HG03432 (cell line): ENCODE measurements around the gene POU4F1.
A peak's percentile ranks its signal among the peaks of the same experiment; 100 is the strongest.

ENCODE experiments used
- ATAC-seq: cut with Tn5 transposase; IDR thresholded peaks from one replicate; pipeline ENCODE4 v1.9.1; 2021; ENCODE audit warnings: mild to moderate bottlenecking, moderate library complexity; ENCODE audit not compliant: unreplicated experiment

Gene POU4F1

DNA sequence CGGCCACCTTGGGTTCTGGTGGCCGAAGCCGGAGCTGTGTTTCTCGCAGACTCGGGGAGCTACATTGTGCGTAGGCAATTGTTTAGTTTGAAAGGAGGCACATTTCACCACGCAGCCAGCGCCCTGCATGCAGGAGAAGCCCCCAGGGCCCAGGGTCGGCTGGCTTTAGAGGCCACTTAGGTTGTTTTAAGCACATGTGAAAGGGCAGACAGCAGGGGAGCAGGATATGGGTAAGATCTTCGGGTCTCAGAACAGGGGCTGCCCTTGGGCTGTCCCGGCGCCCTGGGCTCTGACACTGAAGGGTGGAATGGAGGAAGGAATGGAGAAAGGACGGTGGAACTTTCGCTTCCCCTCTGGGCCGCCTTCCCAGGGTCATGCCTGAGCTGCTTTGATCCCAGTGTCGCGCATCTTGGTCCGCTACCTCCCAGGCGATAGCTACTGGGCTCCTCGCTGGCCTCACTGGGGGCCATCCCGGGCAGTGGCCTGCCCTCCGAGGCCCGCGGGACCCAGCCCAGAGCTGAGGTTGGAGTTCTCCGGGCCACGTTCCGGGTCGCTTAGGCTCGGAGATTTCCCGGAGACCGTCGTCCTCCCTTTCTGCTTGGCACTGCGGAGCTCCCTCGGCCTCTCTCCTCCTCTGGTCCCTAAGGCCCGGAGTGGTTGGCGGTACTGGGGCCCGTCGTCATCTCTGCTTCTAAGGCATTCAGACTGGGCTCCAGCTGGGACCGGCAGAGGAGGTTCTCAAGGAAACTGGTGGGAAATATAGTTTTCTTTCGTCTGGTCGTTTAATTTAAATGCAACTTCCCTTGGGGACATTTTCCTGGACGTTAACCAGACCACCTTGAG, 4.3 kb upstream of the POU4F1 start:
- no peak for ATAC-seq

DNA sequence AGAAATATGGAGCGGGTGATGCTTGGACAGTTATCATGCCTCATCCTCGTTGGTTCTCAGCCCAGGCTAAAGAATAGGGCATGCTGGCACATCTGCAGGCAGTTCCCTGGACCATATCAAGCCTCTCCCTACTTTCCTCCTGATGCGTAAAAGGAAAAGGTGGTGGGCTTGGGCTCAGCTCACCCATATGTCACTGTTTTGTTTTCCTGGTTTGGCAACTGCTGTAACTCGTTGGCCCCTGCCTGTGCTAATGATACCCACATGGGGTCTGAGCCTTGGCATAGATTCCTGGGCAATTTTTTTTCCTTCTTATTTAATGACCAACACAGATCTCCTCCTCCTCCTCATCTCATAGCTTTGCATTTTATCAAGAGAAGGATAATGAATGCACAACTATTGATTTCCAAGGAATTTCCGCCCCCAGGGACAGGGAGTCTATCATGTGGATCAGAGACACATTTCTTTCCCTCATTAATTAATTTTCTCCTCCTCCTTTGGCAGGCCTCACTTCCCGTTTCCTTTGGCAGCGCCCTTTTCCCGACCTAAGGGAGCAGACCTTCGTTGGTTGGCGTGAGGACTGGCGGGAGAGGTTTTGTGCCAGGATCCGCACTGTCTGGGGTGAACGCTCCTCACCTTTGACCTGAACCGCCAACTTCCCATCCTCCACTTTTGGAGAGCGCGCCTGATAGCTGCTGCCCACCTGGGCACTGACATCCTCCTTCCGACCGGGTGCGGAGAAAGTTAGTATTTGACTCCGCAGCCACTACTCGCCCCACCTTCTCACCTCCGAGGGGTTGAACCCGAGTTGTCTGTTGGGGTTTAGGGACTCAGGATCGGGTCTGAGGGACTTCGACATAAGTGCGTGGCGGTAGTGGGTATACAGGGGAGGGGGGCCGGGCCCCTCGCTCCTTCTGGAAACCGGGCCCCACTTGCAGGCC, 3.4 kb upstream of the POU4F1 start:
- no peak for ATAC-seq

DNA sequence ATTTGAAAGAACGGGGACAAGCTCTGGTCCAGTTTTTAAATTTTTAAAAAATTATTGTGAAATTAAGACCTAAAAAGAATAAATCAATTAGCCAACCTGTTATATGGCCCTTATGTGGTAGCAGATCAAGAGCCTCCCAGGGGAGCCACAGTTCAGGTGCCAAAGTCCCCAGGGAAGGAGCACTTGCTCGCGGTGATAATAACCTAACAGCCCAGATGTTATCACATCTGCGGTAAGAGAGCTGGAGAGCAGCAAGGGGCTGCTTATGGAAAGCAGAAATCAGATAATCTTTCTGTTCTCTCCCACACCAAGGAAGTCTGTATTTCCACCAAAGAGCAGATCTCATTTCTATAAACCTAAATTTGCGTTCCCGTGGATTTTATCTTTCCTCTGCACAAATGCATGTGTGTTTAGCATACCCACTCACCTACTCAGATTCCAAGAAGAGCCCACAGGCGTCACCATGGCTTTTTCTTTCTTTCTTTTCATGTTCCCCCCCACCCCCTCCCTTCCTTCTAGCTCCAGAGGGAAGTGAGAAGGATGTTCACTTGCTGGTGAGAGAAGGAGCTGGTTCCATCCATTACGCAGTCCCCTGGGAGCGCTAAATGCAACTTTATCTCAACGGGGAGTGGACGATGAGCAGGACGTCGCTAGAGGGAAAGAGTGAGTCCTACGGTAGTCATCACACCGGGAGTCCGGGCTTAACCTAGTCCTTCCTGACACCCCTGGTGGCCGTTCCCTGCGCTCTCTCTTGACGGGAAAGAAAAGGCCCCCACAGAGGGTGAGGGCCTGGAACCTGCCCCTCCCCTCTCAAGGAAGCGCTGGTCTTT, 1.6 kb upstream of the POU4F1 start:
- no peak for ATAC-seq

DNA sequence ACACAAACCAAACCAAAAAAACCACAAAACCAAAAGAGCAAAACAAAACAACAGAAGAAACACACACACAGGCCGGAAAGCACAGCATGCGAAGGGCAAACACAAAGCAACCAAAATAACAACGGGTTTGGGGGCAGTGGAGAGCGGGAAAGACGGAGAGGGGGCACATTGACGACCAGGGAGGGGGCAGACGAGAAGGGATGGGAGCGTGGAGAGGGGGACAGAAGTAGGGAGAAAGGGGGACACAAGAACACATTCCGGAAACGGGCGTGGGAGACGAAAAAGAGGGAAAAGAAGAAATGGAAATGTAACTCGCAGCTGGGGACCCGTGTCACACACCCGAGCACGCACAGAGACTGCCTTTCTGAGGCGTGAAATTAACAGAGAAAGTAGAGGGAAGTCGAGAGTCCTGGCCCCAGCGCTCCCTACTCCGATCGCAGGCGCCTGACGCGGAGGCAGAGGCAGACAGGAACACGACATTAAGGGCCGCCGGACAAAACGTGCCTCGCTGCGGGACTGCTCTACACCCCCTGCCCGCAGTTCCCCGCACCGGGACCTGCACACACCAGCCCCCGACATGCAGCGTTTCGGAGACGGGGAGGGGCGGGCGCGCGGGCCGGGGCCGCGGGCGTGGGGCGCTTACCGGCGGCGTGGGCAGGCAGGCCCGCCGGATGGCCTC, 652 bp downstream of the POU4F1 start:
- peak; percentile 27 for ATAC-seq

DNA sequence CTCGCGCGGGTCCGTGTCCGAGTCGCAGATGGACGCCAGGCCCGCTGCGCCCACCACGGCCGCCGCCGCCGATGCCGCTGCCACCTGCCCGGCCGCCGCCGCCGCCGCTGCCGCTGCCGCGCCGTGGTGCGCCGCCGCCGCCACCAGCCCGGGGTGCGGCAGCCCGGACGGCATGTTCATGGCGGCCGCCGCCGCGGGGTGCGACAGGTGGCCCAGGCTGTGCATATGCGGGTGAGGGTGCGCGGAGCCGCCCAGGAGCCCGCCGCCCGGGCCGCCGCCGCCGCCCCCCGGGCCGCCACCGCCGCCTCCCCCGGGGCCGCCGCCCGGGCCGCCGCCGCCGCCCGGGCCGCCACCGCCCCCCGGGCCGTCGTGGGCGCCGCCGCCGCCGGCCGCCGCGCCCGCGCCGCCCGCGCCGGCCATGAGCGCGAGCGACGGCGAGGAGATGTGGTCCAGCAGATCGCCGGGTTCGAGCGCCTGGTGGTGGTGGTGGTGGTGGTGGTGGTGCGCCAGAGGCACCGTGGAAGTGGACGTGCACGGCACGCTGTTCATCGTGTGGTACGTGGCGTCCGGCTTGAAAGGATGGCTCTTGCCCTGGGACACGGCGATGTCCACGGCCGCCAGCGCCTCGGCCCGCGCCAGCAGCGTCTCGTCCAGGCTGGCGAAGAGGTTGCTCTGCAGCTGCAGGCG, 1.3 kb downstream of the POU4F1 start:
- peak; percentile 15 for ATAC-seq

DNA sequence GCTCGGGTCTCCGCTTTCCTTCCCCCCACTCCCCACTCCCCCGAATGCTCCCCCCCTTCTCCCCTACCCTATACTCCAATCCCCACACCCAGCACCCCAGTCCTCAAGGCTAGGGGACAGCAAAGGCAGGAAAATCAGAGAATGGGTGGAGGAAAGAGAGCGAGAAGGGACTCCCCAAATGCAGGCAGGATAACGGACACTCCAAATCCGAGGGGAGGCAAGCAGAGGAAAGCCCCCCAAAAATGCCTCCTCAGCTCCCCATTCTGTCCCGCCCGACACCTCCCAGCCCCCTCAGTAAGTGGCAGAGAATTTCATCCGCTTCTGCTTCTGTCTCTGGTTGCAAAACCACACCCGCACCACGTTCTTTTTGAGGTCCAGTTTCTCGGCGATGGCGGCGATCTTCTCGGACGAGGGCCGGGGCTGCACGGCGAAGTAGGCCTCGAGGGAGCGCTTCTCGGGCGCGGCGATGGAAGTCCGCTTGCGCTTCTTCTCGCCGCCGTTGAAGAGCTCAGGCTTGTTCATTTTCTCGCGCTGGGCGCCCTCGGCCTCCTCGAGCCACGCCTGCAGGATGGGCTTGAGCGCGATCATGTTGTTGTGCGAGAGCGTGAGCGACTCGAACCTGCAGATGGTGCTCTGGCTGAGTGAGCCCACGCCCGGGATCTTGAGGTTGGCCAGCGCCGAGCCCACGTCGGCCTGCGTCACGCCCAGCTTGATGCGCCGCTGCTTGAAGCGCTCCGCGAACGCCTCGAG, 2.1 kb downstream of the POU4F1 start:
- peak; percentile 25 for ATAC-seq

DNA sequence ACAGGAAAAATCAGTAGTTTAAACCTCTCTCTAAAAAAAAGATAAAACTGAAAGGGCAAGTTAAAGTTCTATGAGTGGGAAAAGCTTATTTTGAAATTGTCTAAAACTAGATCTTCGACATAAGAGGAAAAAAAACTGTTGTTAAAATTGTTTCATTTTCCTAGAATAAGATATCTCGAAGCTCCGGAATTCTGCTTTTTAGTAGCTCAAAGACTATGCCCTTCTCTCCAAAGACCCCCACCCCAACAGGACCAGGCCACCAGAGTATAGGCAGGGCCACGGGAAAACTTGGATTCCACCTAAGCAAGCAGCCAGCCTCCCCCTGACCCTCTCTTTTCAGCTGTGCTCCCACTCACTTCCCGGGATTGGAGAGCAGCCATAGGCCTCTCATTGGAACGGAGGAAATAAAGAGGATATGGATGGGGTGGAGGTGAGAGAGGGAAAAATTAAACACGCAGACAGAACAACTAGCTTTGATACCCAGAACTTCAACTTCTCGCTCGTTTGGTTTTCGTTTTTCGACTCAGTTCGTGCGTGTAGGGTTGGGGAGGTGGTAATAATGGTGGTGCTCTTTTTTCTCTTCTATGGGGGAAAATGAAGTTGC, 3.0 kb downstream of the POU4F1 start:
- ATAC-seq = no peak

DNA sequence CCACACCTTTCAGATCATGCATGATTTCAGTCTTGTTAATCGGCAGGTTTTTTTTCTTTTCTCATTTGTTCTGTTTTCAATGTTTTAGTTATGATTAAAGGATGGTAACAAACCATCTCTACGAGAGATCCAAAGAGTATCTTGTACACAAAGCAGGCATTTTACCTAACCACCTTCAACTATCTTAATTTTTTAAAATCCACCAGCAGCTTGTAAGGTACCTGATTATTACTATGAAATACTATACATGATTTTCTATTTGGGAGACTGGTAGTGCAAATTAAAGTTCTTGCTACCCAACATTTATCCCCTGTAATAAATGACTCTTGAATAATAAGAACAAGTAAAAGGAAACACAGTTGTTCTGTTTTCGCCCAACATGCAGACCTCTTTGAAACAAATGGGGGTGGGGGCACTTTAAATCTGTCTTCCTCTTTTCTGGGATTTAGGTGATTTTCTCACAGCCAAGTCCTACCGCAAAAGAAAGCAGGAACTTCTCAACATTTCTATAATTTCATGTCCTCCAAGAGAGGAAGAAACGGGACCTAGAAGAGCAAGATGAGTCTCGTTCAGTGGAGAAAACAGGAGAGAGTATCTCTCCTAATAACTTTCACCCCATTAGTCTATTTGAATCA, 3.6 kb downstream of the POU4F1 start:
- ATAC-seq = no peak

DNA sequence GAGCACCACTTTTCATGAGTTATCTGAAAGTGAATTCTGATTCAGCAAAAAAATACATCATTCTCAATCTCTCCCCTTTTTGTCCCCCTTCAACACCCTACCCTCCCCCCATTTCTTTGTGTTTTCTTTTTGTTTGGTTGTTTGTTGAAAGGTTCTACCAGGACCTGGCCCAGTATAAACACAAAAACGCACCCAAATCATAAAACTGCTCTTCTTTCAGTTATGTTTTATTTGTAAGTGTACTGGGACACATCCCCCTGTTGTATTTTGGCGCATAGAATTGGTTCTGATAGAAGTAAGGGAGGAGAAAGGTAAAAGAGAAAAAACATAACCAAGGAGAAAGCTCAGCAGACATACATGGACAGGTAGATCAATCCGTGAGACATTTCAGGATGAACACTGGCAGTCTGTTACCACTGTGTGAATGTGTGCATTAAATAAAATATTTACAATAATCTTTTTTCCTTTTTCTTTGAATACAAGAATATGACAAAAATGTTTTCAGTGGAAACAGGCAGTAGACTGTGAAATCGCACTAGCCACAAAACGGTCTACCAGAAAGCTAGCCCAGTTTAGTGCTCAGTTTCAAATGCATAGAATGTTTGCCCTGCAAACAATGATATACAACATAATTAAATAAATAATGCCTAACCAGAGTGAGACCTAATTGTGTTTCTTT, 4.2 kb downstream of the POU4F1 start:
- no peak for ATAC-seq

DNA sequence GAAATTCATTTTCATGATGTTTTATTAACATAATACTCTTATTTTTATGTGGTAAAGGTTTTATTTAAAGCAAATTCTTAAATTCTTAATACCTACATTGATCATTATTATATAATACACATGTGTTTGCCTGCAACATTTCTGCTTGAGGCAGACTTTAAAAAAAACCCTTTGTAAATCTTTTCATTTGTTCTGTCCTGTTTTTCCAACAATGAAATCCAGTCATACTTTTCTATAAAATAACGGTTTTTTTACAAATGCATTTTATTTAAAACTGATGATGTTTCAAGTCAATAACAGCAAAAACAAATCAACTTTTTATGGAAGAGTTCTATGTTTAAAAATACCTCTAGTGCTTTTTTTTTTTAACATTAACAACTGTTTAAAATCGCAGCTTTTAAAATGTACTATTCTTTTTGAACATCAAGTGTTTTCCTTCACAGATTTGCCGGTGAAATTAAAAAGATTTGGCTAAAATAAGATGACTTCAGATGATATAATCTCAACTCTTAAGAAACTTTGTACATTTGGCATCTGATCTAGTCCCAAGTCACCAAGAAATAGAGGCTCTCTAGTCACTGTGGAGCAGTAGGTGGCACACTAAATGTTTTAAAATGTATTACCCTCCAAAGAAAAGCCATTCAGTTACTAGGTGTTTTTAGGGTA, 5.1 kb downstream of the POU4F1 start:
- no peak for ATAC-seq

DNA sequence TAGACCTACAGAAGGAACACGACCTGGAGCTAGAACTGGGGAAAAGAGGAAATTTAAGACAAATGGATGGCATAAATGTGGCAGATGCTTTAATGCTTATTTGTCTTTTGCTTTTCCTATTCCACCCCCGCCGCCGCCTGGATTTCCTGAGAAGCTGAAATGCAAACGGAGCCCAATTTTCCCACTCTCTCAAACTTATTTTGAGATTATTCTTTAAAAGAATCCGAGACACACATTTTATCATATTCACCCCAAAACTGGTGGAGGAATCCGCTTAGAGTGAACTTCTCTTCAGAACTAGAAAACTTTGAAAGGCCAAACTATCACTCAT, 5.8 kb downstream of the POU4F1 start:
- no peak for ATAC-seq

DNA sequence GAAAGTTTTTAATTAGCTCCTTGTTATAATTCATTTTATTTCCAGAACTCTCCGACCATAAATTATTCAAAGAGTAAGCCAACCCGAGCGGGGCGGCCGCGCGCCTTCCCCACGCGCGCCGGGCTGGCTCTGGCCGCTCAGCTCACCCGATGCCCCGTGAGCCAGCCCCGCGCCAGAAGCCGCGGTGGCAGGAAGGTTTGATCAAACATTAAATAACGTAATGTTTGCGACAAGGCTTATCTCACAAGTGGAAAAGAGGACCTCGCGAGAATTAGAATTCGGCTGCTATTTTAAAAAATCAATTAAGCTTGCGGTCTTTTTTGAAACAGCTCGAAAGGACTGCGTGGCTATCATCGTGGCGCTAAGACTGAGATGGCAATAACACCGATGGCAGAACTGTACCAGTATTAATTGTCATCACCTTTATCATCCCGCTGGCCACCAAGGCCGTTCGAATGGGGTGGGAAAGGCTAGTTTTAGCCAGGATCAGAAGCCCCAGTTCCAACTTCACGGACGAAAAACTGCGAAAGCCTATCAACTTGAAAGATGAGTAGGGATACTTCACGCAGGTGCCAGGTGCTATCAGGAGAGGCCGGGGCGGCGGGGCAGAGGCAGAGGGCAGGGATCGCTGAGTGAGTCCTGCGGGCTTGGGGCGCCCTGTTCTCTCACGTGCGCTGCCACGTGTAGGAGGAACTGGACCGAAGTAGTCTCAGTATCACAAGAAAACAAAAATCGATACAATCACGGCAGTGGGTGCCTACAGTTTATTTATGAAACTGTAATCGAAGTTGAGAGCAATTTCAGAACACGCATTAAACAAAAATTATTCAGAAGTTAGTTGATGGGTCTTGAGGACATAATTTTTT, 6.4 kb downstream of the POU4F1 start:
- ATAC-seq = no peak

DNA sequence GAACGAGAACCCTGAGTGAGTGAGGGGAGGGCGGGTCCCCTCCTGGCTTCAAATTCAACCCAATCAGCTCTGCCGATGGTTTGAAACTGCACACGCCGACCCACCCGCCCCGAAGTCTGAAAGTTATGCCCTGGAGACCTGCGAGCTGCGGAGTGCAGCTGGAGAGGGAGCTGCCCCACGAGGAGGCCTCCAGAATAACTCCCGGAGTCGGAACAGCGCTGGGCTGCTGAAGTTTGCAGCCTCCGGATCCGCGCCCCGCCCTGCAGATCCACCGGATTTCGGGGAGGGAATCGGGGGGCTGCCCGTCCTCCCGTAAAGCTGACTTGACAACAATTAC, 7.0 kb downstream of the POU4F1 start:
- peak; percentile 18 for ATAC-seq

DNA sequence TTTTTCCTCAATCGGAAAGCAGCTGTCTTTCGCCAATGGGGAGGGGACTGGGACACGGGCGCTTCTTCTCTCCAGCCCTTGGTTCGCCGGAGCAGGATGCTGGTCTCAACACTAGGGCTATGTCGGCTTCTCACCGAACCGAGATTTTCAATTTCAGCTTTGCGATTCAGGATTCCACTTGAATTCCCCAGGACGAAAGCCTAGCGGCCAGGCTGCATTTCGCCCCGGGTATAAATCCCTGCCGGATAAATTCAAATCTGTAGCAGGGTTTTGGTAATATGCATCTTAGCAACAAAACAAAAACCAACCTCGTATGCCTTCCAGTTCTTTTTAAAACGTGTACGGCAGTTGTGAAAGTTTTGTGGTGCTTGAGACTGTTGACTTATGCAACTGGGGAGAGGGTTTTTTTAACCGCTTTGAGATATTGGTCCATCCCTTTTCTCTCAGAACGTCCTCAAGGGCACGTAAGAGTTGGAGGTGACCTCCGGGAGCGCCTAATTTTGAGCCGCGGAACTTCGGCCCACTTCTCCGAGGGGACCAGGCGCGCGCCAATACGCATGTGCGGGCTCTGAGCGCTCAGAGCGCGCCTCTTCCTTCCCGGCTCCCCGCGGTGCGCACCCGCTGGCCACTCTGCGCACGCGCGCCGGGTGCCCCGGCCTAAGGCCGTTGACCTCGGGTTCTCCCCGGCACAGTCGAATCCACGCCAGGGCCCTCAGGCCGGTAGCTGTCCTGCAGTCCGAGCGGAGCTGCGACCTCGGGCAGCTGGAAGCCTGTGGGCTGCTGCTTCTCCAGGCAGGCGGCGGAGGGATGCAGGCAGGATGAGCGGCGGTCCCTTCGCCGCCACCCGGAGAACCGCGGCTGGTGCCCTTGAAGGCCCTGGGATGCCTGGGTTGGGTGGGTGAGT, 7.6 kb downstream of the POU4F1 start:
- peak; percentile 78 for ATAC-seq

DNA sequence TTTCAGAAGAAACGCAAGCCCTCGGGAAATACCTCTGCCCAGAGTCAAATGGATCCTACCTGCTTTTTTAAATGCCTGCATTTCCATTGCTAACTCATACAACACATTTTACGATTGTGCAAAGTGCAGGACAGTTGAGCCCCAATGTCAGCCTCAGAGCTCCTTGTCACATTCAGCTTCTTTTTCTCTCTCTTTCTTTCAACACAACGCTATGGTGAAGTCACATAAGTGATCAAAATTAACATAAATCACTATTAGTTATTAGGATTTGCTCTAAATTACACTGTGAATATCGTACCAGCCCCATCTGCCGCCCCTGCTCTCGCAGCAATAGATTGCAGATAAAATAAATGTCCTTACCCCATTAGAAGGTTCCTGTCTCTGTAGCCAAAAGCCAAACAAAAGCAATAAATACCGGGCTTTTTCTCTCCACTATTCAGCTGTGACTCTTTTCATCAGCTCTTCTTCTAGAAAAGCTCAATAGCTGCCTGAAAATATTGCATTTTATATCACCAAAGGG, 8.8 kb downstream of the POU4F1 start:
- no peak for ATAC-seq
